Measurements from ENCODE around the gene PHLDA3. TPM values are rescaled to one million over a fixed set of nuclear protein-coding genes. Genes with fewer than 3 reads are reported as not detected.

Gene PHLDA3
- total and polyA plus RNA-seq, 10 donors = 3.6 to 17.4 (median 6.8) TPM

GRCh38 chr1:201498621-201499020 lies 29.6 kb upstream of the PHLDA3 start:
- 77 to 94% (median 91%) methylated on average over 8 of the region's 8 CpGs for WGBS, 5 donors
- Histone ChIP-seq H3K4me3 (no peak overlapping the region), H3K4me1 (peaks cover 0 to 85% (median 37%) of the 10 kb centered on the region in 6 donors), H3K27ac (peak overlapping the region in 6 of 8 donors; percentile 1 to 93 (median 59)), H3K9me3 (no peaks in the 10 kb centered on the region), H3K27me3 (replicated peaks in 1 of 7) (no peaks in the 10 kb centered on the region), H3K36me3 (peaks cover 0 to 77% (median 25%) of the 10 kb centered on the region in 6 donors)
- TF ChIP-seq POLR2AphosphoS5 (IDR thresholded peaks at IDR 0.05) = no peak
- no peak for TF ChIP-seq POLR2A (IDR thresholded peaks at IDR 0.05)
- no peak for TF ChIP-seq CTCF (IDR thresholded peaks at IDR 0.05 in 8 of 11, conservative IDR thresholded peaks at IDR 0.05 in 3 of 11)
- intact Hi-C loops (cut with DNase I; ENCODE audit: low total_unique reads) = no loop called here
- DNase-seq = no peak

- H3K4me3 ChIP-seq = no peak overlapping the region
- intact Hi-C loops (cut with DNase I; ENCODE audit: low total_unique reads) = no loop called here
- peaks cover 0 to 83% (median 36%) of the 10 kb centered on the region in 6 donors for H3K4me1 ChIP-seq
Measured at GRCh38 chr1:201497935-201498509, 29.0 kb upstream of the PHLDA3 start.

GRCh38 chr1:201496296-201496690 lies 27.3 kb upstream of the PHLDA3 start:
- peaks cover 0 to 90% (median 33%) of the 10 kb centered on the region in 6 donors for H3K36me3 ChIP-seq
- no peaks in the 10 kb centered on the region for H3K27me3 ChIP-seq (replicated peaks in 1 of 7)
- peak overlapping the region in 7 of 8 donors; percentile 58 to 93 (median 72) for H3K27ac ChIP-seq
- no peak for DNase-seq
- 77 to 89% (median 86%) methylated on average over 8 of the region's 8 CpGs for WGBS, 5 donors
- TF ChIP-seq POLR2A (IDR thresholded peaks at IDR 0.05) (no peak), POLR2AphosphoS5 (IDR thresholded peaks at IDR 0.05) (no peak), CTCF (IDR thresholded peaks at IDR 0.05 in 8 of 11, conservative IDR thresholded peaks at IDR 0.05 in 3 of 11) (no peak)
- H3K9me3 ChIP-seq = no peaks in the 10 kb centered on the region
- no peak overlapping the region for H3K4me3 ChIP-seq
- intact Hi-C loops (cut with DNase I; ENCODE audit: low total_unique reads) = no loop called here
- H3K4me1 ChIP-seq = peaks cover 0 to 84% (median 38%) of the 10 kb centered on the region in 6 donors

More at GRCh38 chr1:201497935-201498509, 29.0 kb upstream of the PHLDA3 start:
- TF ChIP-seq POLR2A (IDR thresholded peaks at IDR 0.05) (no peak), CTCF (IDR thresholded peaks at IDR 0.05 in 8 of 11, conservative IDR thresholded peaks at IDR 0.05 in 3 of 11) (no peak), POLR2AphosphoS5 (IDR thresholded peaks at IDR 0.05) (peak in 1 of 3 donors; percentile 24)
- peak overlapping the region in 5 of 8 donors; percentile 3 to 93 (median 89) for H3K27ac ChIP-seq
- DNase-seq = no peak
- peaks cover 0 to 83% (median 30%) of the 10 kb centered on the region in 6 donors for H3K36me3 ChIP-seq
- H3K27me3 ChIP-seq (replicated peaks in 1 of 7) = no peaks in the 10 kb centered on the region
- no peaks in the 10 kb centered on the region for H3K9me3 ChIP-seq
- 87 to 95% (median 89%) methylated on average over 16 of the region's 16 CpGs for WGBS, 5 donors

- no peak overlapping the region for H3K4me3 ChIP-seq
- H3K27me3 ChIP-seq (replicated peaks in 1 of 7) = no peaks in the 10 kb centered on the region
- no peak for TF ChIP-seq POLR2A (IDR thresholded peaks at IDR 0.05)
- peak in 2 of 3 donors; percentile 79 to 80 for TF ChIP-seq POLR2AphosphoS5 (IDR thresholded peaks at IDR 0.05)
- no peak for TF ChIP-seq CTCF (IDR thresholded peaks at IDR 0.05 in 8 of 11, conservative IDR thresholded peaks at IDR 0.05 in 3 of 11)
- 77 to 89% (median 86%) methylated on average over 11 of the region's 11 CpGs for whole genome bisulfite sequencing, 5 donors
- H3K36me3 ChIP-seq = peaks cover 0 to 87% (median 33%) of the 10 kb centered on the region in 6 donors
- DNase-seq = no peak
- peak overlapping the region in 7 of 8 donors; percentile 58 to 93 (median 72) for H3K27ac ChIP-seq
- H3K9me3 ChIP-seq = no peaks in the 10 kb centered on the region
- peaks cover 5 to 84% (median 44%) of the 10 kb centered on the region in 6 donors for H3K4me1 ChIP-seq
- intact Hi-C loops (cut with DNase I; ENCODE audit: low total_unique reads) = no loop called here
Measured at GRCh38 chr1:201495551-201496295, 26.7 kb upstream of the PHLDA3 start.
